ENCODE results near the gene BAIAP3. TPM values are rescaled to one million over a fixed set of nuclear protein-coding genes. Genes with fewer than 3 reads are reported as not detected.

Gene BAIAP3
- total and polyA plus RNA-seq, 2 of the 4 experiments (the other 2 are of a cell fraction), result 0.36 to 0.65 TPM

DNA sequence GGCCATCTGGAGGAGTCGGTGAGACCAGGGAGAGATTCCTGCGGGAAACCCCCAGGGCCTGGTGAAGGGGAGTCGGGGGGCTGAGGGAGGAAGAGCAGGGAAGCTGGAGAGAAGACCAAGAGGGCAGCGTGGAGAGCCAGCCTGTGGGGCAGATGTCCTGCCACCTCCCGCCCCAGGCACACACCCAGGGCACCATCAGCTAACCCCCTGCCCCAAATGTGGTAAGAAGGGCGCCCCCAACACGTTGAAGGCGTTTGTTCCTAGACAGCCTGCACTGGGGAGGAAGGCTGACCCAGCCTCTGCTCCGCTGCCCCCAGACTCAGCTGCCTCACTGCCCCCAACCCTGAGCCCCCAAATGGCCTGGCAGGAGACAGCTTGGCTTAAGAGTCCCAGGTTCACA, 1.3 kb downstream of the BAIAP3 start:
- H3K9me1 ChIP-seq (ENCODE audit: insufficient read depth, low read length), result no peaks in the 10 kb centered on the region
- no peak overlapping the region for H3K18ac ChIP-seq (ENCODE audit: low read depth, low read length)
- POLR2A ChIA-PET (ENCODE audit: unreplicated experiment), result no interaction called here
- H3K36me3 ChIP-seq (ENCODE audit: control insufficient read depth, insufficient read depth, low read length), result no peaks in the 10 kb centered on the region
- no peaks in the 10 kb centered on the region; the same call in 1 of the 2 replicates for H4K20me1 ChIP-seq (ENCODE audit: insufficient read depth, low read length)
- no peak overlapping the region for H3K27ac ChIP-seq (ENCODE audit: insufficient read depth, low read length)
- BruUV-seq (replicated peaks), result no TSS peak
- no peak overlapping the region for H2AK5ac ChIP-seq (ENCODE audit: low read depth, low read length)
- peak overlapping the region; percentile 21 for H2AFZ ChIP-seq (replicated peaks; ENCODE audit: low read length, poor library complexity)
- H3K9me3 ChIP-seq (ENCODE audit: control insufficient read depth, insufficient read depth, low read length), result peaks cover 3% of the 10 kb centered on the region; the same call in 1 of the 2 replicates
- no peak overlapping the region for H3K23ac ChIP-seq (ENCODE audit: low read depth, low read length)
- WGBS, 2 experiments (ENCODE audit: extremely low coverage in 2 of 2, insufficient read length in 1 of 2), result 60% methylated on average over 1 of the region's 9 CpGs; no CpG with 5 or more reads in 1 of the 2 experiments
- no peak overlapping the region for H4K91ac ChIP-seq (ENCODE audit: insufficient read depth, low read depth, low read length)
- ATAC-seq (ENCODE audit: low read depth), result no peak
- no peak overlapping the region for H4K5ac ChIP-seq (ENCODE audit: low read depth, low read length)
- H4K8ac ChIP-seq (ENCODE audit: low read depth in 2 of 2, low read length in 2 of 2), result no peak overlapping the region
- H3K56ac ChIP-seq (ENCODE audit: extremely low read depth, insufficient read depth, low read length), result no peak overlapping the region
- peaks cover 55% of the 10 kb centered on the region for H3K27me3 ChIP-seq (ENCODE audit: control insufficient read depth, insufficient read depth, low read length)
- H2BK5ac ChIP-seq (ENCODE audit: low read depth, low read length, poor library complexity, severe bottlenecking), result no peak overlapping the region
- CTCF ChIA-PET, result no interaction called here
- H2AK9ac ChIP-seq (replicated peaks; ENCODE audit: low read depth, low read length, poor library complexity), result no peak overlapping the region
- peaks cover 7% of the 10 kb centered on the region for H3K4me1 ChIP-seq (ENCODE audit: control insufficient read depth, insufficient read depth, low read length)
- no peak overlapping the region for H3K9ac ChIP-seq (ENCODE audit: low read depth, low read length)
- TF ChIP-seq, protein P1, sequence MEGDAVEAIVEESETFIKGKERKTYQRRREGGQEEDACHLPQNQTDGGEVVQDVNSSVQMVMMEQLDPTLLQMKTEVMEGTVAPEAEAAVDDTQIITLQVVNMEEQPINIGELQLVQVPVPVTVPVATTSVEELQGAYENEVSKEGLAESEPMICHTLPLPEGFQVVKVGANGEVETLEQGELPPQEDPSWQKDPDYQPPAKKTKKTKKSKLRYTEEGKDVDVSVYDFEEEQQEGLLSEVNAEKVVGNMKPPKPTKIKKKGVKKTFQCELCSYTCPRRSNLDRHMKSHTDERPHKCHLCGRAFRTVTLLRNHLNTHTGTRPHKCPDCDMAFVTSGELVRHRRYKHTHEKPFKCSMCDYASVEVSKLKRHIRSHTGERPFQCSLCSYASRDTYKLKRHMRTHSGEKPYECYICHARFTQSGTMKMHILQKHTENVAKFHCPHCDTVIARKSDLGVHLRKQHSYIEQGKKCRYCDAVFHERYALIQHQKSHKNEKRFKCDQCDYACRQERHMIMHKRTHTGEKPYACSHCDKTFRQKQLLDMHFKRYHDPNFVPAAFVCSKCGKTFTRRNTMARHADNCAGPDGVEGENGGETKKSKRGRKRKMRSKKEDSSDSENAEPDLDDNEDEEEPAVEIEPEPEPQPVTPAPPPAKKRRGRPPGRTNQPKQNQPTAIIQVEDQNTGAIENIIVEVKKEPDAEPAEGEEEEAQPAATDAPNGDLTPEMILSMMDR (conservative IDR thresholded peaks at IDR 0.05; ENCODE audit: low read depth, low read length), result no peak
- no peak for TF ChIP-seq CHD1 (IDR thresholded peaks at IDR 0.05; ENCODE audit: low read depth, low read length)
- TF ChIP-seq FOS (IDR thresholded peaks at IDR 0.05; ENCODE audit: low read depth, low read length), result no peak
- no peak for TF ChIP-seq RFX5 (IDR thresholded peaks at IDR 0.05; ENCODE audit: low read depth, low read length)
- TF ChIP-seq NFE2L2 (IDR thresholded peaks at IDR 0.05; ENCODE audit: low read depth, low read length), result no peak
- TF ChIP-seq MAZ (IDR thresholded peaks at IDR 0.05; ENCODE audit: borderline replicate concordance, low read depth, low read length), result no peak
- no peak for TF ChIP-seq MAFK (IDR thresholded peaks at IDR 0.05; ENCODE audit: low read depth, low read length)
- no peak for TF ChIP-seq BHLHE40 (IDR thresholded peaks at IDR 0.05; ENCODE audit: low read depth, low read length)
- TF ChIP-seq POLR2A (IDR thresholded peaks at IDR 0.05; ENCODE audit: low read depth, low read length), result no peak
- TF ChIP-seq, protein P2, sequence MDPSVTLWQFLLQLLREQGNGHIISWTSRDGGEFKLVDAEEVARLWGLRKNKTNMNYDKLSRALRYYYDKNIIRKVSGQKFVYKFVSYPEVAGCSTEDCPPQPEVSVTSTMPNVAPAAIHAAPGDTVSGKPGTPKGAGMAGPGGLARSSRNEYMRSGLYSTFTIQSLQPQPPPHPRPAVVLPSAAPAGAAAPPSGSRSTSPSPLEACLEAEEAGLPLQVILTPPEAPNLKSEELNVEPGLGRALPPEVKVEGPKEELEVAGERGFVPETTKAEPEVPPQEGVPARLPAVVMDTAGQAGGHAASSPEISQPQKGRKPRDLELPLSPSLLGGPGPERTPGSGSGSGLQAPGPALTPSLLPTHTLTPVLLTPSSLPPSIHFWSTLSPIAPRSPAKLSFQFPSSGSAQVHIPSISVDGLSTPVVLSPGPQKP (IDR thresholded peaks at IDR 0.05; ENCODE audit: borderline replicate concordance, low read depth, low read length), result no peak
- no peak overlapping the region for H3K4me2 ChIP-seq (ENCODE audit: low read depth, low read length)
- DNase-seq, result no peak
- no peak overlapping the region for H3K4ac ChIP-seq (ENCODE audit: low read depth, low read length)
- no peak overlapping the region for H3K4me3 ChIP-seq (ENCODE audit: insufficient read depth, low read depth, low read length)
- dilution Hi-C loops (cut with HindIII; ENCODE audit: low sequenced_read_pairs, unreplicated experiment), result no loop called here
- H2BK120ac ChIP-seq (ENCODE audit: low read depth, low read length), result no peak overlapping the region
- no peak overlapping the region for H2BK20ac ChIP-seq (ENCODE audit: low read depth, low read length)
- intact Hi-C loops (cut with micrococcal nuclease), result no loop called here
- H3K14ac ChIP-seq (replicated peaks; ENCODE audit: low read depth, low read length), result no peak overlapping the region
- H2BK15ac ChIP-seq (ENCODE audit: low read depth, low read length), result no peak overlapping the region
- in situ Hi-C loops (cut with MboI; ENCODE audit: low sequenced_read_pairs), result no loop called here
- H3K79me1 ChIP-seq (ENCODE audit: low read depth in 1 of 2, low read length in 2 of 2), result no peaks in the 10 kb centered on the region

All from IMR-90 (cell line).